Endothelial cell of umbilical vein (primary cell): ENCODE data around the gene AFF1.

Source experiments
- EZH2 ChIP-seq: IDR thresholded peaks from 2 replicates; pipeline ENCODE4 v1.6.1; 2012; ENCODE audit warnings: borderline replicate concordance, low read depth, mild to moderate bottlenecking, moderate library complexity, low read length, inconsistent platforms; ENCODE audit not compliant: severe bottlenecking
- TF ChIP-seq, protein P1 (sequence below): IDR thresholded peaks from 2 replicates; pipeline ENCODE4 v1.6.1; 2011; ENCODE audit not compliant: insufficient read depth, insufficient read length

- TF ChIP-seq EZH2: no peak
- TF ChIP-seq, protein P1, sequence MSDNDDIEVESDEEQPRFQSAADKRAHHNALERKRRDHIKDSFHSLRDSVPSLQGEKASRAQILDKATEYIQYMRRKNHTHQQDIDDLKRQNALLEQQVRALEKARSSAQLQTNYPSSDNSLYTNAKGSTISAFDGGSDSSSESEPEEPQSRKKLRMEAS: no peak
Measured at GRCh38 chr4:86967798-86968197, 33.0 kb downstream of the AFF1 start.
